HUES48 (cell line): ENCODE data around the gene GNB3.
"Not testable (repeated sequence)": the region's sequence is repeated elsewhere in the genome, so short reads cannot be mapped to it uniquely, and the experiment has no call there.

Experiments used
- H3K27ac ChIP-seq: one replicate; pipeline ENCODE4 v1.7.0; 2013; ENCODE audit warnings: low read depth, low read length, inconsistent platforms
- H3K27me3 ChIP-seq: 2 replicates; pipeline ENCODE4 v1.6.1; 2013; ENCODE audit warnings: mild to moderate bottlenecking, low read length; ENCODE audit not compliant: control insufficient read depth, insufficient read depth
- H3K36me3 ChIP-seq: 2 replicates; pipeline ENCODE4 v1.6.1; 2013; ENCODE audit warnings: low read length; ENCODE audit not compliant: control insufficient read depth, insufficient read depth
- H3K4me1 ChIP-seq: 2 replicates; pipeline ENCODE4 v1.6.1; 2013; ENCODE audit warnings: mild to moderate bottlenecking, low read length; ENCODE audit not compliant: control insufficient read depth, insufficient read depth
- H3K4me3 ChIP-seq: 2 replicates; pipeline ENCODE4 v1.5.1; 2013; ENCODE audit warnings: mild to moderate bottlenecking, low read depth, low read length
- H3K9ac ChIP-seq: 2 replicates; pipeline ENCODE4 v1.6.1; 2013; ENCODE audit warnings: mild to moderate bottlenecking, low read depth, low read length, moderate library complexity
- H3K9me3 ChIP-seq: 2 replicates; pipeline ENCODE4 v1.6.1; 2013; ENCODE audit warnings: low read length; ENCODE audit not compliant: control insufficient read depth, insufficient read depth

GNB3 gene

DNA sequence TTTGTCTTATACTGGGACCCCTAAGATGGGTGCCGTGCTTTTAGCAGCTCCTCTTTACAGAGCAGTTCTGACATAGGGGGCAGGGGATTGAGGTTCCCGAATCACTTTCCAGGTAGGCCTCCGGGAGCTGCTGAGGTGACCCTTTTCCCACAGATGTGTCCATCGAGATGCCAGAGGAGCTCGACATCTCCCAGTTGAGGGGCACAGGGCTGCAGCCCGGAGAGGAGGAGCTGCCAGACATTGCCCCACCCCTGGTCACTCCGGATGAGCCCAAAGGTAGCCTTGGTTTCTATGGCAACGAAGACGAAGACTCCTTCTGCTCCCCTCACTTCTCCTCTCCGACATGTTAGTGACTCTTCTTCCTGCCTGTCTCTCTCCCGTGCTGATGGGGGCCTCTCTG is 22.3 kb downstream of the GNB3 start:
- no peaks in the 10 kb centered on the region for H3K9me3 ChIP-seq
- no peak overlapping the region for H3K27ac ChIP-seq
- H3K27me3 ChIP-seq, result no peaks in the 10 kb centered on the region
- no peak overlapping the region for H3K4me3 ChIP-seq
- no peak overlapping the region for H3K9ac ChIP-seq
- H3K36me3 ChIP-seq, result peaks cover 78% of the 10 kb centered on the region
- peaks cover 13% of the 10 kb centered on the region for H3K4me1 ChIP-seq

DNA sequence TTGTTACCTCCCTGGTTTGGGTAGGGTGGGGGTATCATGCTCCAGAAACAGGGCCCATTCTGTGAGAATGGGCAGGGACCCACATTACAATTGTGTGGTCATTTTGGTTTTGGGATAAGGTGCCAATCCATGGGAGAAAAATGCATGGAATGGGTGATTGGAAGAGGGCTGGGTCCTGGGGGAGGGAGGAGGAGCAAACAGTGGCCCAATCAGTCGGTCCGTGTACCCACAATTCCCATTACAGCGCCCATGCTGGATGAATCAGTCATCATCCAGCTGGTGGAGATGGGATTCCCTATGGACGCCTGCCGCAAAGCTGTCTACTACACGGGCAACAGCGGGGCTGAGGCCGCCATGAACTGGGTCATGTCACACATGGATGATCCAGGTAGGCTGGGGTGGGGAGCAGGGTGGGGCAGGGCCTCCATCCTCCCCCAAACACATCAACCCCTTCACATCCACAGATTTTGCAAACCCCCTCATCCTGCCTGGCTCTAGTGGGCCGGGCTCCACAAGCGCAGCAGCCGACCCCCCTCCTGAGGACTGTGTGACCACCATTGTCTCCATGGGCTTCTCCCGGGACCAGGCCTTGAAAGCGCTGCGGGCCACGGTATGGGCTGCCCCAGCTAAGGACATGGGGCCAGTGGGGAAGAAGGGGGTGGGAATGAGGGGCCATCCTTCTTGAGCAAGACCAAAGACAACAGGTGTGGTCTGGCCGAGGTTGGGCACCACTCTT is 23.0 kb downstream of the GNB3 start:
- H3K27me3 ChIP-seq, result no peaks in the 10 kb centered on the region
- peaks cover 14% of the 10 kb centered on the region for H3K4me1 ChIP-seq
- peaks cover 72% of the 10 kb centered on the region for H3K36me3 ChIP-seq
- no peak overlapping the region for H3K27ac ChIP-seq
- no peak overlapping the region for H3K9ac ChIP-seq
- H3K9me3 ChIP-seq, result no peaks in the 10 kb centered on the region
- no peak overlapping the region for H3K4me3 ChIP-seq

DNA sequence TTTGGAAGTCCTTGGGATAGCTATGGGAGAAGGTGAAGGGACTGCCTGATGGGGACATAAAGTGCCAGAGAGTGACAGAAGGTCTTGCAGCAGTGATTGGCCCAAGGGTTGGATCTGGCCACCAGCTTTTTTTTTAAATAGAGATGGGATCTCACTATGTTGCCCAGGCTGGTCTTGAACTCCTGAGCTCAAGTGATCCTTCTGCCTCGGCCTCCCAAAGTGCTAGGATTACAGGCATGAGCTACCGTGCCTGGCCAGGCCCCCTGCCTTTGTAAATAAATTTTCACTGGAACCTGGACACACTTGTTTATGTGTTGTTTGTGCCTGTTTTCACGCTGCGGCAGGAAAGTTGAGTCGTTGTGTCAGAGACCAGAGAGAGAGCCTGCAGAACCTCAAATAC is 24.6 kb downstream of the GNB3 start:
- H3K9me3 ChIP-seq, H3K4me3 ChIP-seq, H3K27ac ChIP-seq, H3K9ac ChIP-seq, H3K27me3 ChIP-seq: not testable (repeated sequence)
- peaks cover 72% of the 10 kb centered on the region for H3K36me3 ChIP-seq
- H3K4me1 ChIP-seq, result peaks cover 25% of the 10 kb centered on the region

DNA sequence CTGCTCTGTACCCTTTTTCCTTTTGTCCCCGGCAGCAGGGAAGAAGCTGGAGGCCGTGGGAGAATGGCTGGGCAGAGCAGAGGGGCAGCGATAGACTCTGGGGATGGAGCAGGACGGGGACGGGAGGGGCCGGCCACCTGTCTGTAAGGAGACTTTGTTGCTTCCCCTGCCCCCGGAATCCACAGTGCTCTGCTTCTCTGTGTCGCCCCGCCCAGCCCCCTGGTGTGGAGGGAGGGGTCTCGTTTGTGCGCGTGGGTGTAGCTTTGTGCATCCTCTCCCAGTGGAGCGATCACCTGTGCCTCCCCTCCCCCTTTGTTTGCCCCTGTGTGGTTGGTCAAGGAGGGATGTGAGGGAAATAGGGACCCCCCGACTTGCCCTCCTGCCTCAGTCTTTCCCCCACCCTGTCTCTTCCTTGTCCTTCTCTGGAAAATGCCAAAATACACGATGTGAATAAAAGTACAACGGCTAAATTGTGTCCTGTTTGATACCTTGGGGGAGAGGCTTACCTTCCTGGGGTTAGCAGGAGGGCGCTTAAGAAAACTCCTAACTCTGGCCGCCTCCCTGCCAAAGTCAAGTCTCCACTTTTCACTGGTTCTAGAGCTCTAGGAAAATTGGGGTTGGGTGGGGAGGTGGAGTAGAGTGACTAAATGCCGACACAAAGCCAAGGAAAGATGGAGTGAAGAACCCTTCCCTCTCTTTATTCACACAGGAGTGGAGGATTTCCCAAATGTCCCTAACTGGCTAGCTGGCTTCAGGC is 25.6 kb downstream of the GNB3 start:
- H3K36me3 ChIP-seq, result peaks cover 72% of the 10 kb centered on the region
- peak overlapping the region; percentile 77 for H3K27ac ChIP-seq
- H3K27me3 ChIP-seq, result no peaks in the 10 kb centered on the region
- peak overlapping the region; percentile 95 for H3K4me3 ChIP-seq
- H3K9ac ChIP-seq, result no peak overlapping the region
- no peaks in the 10 kb centered on the region for H3K9me3 ChIP-seq
- peaks cover 33% of the 10 kb centered on the region for H3K4me1 ChIP-seq

DNA sequence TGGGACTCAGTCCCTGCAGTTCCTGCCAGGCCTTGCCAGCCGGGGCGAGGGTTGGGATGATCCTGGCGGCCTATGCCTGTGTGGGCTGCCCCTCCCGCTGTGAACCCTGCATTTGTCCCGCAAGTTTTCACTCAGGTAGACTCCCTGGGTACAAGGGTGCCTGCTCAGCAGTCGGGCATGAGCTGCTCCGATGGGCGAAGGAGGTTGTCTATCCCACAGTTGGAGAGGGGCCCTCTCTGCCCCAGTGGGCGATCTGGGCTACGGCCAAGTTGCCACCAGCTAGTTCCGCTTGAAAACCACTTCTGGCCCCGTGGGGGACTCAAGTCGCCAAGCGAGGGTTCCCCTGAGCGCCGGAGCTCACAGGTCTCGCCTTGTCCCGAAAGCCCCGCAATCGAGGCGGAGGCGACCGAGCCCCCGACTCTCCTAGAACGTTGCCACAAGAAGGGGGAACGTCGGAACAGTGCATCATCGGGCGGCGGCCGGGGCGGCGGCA is 26.2 kb downstream of the GNB3 start:
- Histone ChIP-seq H3K36me3 (peaks cover 67% of the 10 kb centered on the region), H3K4me3 (peak overlapping the region; percentile 95), H3K27ac (peak overlapping the region; percentile 77), H3K9me3 (no peaks in the 10 kb centered on the region), H3K9ac (peak overlapping the region; percentile 38; the same call in 1 of the 2 replicates), H3K4me1 (peaks cover 39% of the 10 kb centered on the region), H3K27me3 (no peaks in the 10 kb centered on the region)

DNA sequence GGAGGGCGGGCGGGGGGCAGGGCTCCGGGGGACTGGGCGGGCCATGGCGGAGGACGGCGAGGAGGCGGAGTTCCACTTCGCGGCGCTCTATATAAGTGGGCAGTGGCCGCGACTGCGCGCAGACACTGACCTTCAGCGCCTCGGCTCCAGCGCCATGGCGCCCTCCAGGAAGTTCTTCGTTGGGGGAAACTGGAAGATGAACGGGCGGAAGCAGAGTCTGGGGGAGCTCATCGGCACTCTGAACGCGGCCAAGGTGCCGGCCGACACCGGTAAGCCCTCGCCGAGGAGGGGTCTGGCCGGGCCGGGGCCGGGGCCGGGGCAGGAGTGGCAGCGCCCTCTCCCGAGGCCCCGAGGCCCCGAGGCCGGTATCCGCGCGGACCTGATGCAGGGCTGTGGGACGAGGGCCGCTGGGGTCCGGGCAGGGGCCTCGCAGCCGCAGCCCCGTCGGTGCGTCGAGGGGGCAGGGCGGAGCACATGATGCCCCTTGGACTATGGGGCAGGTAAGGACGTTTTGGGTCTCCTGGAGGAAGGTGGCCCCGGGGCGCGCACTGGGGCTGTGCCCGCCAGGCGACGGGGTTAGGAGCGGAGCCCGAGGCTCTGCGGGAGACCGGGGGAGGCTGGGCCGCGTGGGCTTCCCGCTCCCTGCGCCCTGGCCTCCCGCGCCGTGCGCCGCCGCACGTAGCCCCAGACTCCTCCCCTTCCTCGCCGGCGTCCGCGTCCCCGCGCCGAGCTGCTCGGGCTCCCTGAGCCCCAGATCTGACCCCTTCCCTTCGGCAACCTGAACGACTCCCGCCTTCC is 26.9 kb downstream of the GNB3 start, which contains the start of gene TPI1:
TPI1 (plus strand) TSS at position 119 of the 798 bp plus-strand sequence; CDS start at position 155, 36 bp downstream.
- Histone ChIP-seq H3K27me3 (no peaks in the 10 kb centered on the region), H3K36me3 (peaks cover 61% of the 10 kb centered on the region), H3K9ac (peak within 1 kb of the TSS; percentile 88), H3K4me1 (peaks cover 41% of the 10 kb centered on the region), H3K9me3 (no peaks in the 10 kb centered on the region), H3K27ac (peak within 1 kb of the TSS; percentile 87), H3K4me3 (peak within 1 kb of the TSS; percentile 95)

DNA sequence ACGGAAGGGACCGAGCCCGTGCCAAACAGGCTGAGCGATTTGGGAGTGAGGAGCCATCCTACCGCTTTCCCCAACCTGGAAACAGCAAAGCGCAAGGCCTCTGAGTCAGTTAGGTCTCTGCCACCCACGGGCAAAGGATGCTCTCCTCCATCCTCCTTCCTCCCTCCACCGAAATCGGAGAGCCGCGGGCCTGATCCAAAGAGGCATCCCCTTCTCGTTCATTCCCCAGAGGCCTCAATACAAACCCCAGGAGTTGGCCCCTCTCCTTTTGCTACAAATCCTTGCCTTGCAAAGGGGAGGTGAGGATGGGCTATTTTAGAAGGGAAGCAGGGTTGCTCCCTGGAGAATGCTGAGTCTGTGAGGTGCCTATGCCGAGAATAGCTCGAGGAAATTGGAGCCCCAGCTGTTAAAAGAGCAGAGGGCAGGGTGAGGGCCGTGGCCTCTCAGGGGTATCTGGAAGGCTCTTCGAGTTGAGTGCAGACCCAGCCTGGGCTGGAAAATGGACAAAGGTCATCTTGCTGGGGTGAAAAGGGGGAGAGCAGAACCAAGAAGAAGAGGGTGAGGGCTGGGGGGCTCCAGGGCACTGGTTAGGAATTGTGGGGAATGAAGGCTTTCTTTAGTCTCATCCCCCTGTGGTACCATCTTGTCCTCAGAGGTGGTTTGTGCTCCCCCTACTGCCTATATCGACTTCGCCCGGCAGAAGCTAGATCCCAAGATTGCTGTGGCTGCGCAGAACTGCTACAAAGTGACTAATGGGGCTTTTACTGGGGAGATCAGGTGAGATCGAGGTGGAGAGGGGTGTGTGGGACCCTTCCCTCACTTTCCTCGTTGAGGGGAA is 27.7 kb downstream of the GNB3 start:
- Histone ChIP-seq H3K9me3 (no peaks in the 10 kb centered on the region), H3K4me3 (peak overlapping the region; percentile 95), H3K27me3 (no peaks in the 10 kb centered on the region), H3K4me1 (peaks cover 41% of the 10 kb centered on the region), H3K9ac (peak overlapping the region; percentile 88), H3K36me3 (peaks cover 52% of the 10 kb centered on the region), H3K27ac (peak overlapping the region; percentile 87)

DNA sequence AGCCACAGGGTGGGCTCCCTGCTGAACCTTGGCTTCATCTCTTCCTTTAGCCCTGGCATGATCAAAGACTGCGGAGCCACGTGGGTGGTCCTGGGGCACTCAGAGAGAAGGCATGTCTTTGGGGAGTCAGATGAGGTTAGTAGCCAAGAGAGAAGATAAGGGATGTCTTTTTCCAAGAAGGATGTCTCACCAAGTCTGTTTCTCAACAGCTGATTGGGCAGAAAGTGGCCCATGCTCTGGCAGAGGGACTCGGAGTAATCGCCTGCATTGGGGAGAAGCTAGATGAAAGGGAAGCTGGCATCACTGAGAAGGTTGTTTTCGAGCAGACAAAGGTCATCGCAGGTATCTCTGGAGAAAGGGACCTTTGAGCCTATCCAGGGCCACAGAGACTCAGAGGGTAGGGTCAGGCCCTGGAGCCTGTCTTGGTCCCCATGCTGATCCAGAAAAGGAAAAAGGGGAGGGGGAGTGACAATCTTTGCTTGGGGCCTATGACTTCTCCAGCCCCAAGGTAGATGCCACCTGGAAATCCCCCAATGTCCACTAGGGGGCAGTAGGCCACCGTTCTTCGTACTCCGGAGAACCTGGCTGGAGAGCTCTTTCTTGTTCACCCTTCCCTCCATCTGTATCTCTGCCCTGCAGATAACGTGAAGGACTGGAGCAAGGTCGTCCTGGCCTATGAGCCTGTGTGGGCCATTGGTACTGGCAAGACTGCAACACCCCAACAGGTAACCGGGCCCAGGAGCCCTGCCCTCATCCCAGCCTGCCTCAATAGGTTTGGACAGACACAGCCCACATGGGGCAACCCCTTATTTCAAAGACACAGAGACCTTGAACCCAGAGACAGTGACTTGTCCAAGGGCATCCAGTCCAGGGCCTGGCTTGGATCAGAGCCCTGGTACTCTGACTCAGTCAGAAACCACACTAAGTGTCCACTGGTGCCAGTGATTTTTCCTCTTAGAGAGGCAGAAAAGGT is 28.6 kb downstream of the GNB3 start:
- H3K4me3 ChIP-seq, result peak overlapping the region; percentile 95
- H3K27me3 ChIP-seq, result no peaks in the 10 kb centered on the region
- H3K27ac ChIP-seq, result peak overlapping the region; percentile 37
- H3K9ac ChIP-seq, result 0 out of 2 replicates have a peak overlapping the region, but pooled peaks have one; percentile 88
- H3K9me3 ChIP-seq, result no peaks in the 10 kb centered on the region
- H3K4me1 ChIP-seq, result peaks cover 44% of the 10 kb centered on the region
- peaks cover 44% of the 10 kb centered on the region for H3K36me3 ChIP-seq

DNA sequence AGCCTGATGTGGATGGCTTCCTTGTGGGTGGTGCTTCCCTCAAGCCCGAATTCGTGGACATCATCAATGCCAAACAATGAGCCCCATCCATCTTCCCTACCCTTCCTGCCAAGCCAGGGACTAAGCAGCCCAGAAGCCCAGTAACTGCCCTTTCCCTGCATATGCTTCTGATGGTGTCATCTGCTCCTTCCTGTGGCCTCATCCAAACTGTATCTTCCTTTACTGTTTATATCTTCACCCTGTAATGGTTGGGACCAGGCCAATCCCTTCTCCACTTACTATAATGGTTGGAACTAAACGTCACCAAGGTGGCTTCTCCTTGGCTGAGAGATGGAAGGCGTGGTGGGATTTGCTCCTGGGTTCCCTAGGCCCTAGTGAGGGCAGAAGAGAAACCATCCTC is 29.6 kb downstream of the GNB3 start:
- H3K9me3 ChIP-seq, H3K27ac ChIP-seq, H3K4me3 ChIP-seq, H3K9ac ChIP-seq, H3K27me3 ChIP-seq: not testable (repeated sequence)
- H3K36me3 ChIP-seq, result peaks cover 34% of the 10 kb centered on the region
- peaks cover 44% of the 10 kb centered on the region for H3K4me1 ChIP-seq
